ENCODE results near the gene BTBD1.

Gene BTBD1

DNA sequence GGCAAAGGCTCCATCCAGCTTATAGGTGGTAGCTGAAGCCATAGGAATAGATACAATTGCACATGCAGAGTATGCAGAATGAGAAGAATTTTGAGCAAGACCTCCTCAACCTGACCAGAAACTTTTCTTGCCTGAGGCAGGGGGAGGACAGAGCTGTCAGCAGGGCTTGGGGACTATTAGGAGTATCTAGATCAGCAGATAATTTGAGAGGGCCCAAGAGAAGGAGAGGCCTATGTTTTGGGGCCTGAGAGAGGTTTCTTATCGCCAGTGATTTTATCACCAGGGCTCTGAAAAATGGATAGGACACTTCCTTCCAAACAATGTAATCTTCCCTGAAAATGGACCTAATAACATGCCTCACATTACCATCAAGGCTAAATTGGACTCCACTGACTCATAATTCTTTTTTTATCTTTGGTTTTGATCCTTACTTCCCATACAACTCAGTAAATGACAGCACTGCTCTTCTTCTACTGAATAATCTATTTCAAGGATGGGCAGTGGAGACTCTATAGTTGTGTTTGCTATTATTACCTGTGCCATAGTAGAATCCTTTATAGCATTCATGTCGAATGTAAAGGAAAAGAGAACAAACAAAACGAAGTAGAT, 96.9 kb downstream of the BTBD1 start:
- H3K4me3 ChIP-seq (ENCODE audit: low read depth, low read length): no peak overlapping the region
- TF ChIP-seq, protein P1, sequence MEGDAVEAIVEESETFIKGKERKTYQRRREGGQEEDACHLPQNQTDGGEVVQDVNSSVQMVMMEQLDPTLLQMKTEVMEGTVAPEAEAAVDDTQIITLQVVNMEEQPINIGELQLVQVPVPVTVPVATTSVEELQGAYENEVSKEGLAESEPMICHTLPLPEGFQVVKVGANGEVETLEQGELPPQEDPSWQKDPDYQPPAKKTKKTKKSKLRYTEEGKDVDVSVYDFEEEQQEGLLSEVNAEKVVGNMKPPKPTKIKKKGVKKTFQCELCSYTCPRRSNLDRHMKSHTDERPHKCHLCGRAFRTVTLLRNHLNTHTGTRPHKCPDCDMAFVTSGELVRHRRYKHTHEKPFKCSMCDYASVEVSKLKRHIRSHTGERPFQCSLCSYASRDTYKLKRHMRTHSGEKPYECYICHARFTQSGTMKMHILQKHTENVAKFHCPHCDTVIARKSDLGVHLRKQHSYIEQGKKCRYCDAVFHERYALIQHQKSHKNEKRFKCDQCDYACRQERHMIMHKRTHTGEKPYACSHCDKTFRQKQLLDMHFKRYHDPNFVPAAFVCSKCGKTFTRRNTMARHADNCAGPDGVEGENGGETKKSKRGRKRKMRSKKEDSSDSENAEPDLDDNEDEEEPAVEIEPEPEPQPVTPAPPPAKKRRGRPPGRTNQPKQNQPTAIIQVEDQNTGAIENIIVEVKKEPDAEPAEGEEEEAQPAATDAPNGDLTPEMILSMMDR (IDR thresholded peaks at IDR 0.05; ENCODE audit: insufficient read depth, low read length, missing control alignments): no peak
- DNase-seq (ENCODE audit: low read depth, low spot score): no peak
- ChIA-PET POLR2A (no interaction called here), CTCF (no interaction called here)

DNA sequence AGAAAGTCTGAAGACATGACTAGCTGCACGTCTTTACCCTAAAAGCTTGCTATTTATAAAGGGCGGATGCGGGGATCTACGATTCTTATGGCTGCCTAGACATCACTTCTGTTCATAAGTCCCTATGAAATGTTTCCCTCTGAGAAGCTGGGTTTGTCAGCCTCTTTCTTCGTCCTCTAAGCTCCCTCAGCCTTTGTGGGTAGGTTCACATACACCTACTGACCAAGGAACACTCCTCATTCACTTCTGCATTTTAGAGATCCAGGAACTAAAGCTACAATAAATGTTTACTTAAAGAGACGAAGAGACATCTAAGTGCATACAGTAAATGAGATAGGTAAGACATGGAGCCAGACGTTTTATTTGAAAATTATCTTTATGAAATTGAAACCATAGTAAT, 97.7 kb downstream of the BTBD1 start:
- TF ChIP-seq, protein P1 (IDR thresholded peaks at IDR 0.05; ENCODE audit: insufficient read depth, low read length, missing control alignments): no peak
- no peak for DNase-seq (ENCODE audit: low read depth, low spot score)
- ChIA-PET CTCF (interaction anchor here (1.0 kb wide), 1 partner anchor 41 kb away, joined by 3 read pairs; no protein-coding TSS in a partner anchor), POLR2A (no interaction called here)
- H3K4me3 ChIP-seq (ENCODE audit: low read depth, low read length): no peak overlapping the region

DNA sequence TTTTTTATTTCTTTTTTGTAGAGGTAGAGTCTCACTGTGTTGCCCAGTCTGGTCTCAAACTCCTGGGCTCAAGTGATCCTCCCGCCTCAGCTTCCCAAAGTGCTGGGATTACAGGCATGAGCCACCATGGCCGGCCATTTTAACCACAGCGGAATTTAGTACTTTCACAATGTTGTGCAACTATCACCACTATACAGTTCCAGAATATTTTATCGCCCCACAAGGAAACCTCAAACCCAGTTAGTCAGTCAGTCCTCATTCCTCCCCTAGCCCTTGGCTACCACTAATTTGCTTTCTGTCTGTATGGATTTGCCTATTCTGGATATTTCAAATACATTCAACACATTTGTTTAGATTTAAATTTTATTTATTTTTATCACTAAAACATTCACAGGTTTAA, 99.0 kb downstream of the BTBD1 start:
- CTCF ChIA-PET: no interaction called here
- TF ChIP-seq, protein P1 (IDR thresholded peaks at IDR 0.05; ENCODE audit: insufficient read depth, low read length, missing control alignments): no peak
- POLR2A ChIA-PET: no interaction called here
- DNase-seq (ENCODE audit: low read depth, low spot score): peak; percentile 17
- H3K4me3 ChIP-seq (ENCODE audit: low read depth, low read length): no peak overlapping the region

DNA sequence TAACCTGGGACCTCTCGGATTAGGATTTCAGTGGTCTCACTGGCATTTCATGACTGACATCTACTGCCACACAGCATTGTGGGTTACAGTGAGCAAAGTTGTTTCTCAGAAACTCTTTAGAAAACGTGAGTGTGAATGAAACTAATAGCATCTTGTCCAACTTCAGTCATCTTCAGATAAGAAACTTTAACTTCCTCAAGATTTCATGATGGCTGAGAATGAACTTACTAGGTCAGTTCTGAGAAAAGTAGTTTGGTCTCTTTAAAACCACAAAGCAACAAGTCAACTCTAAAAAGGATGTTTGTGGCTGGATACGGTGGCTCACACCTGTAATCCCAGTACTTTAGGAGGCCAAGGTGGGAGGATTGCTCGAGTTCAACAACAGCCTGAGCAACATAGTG, 100.4 kb downstream of the BTBD1 start:
- CTCF ChIA-PET: no interaction called here
- POLR2A ChIA-PET: no interaction called here
- TF ChIP-seq, protein P1 (IDR thresholded peaks at IDR 0.05; ENCODE audit: insufficient read depth, low read length, missing control alignments): no peak

More for the DNA sequence above, 100.4 kb downstream of the BTBD1 start:
- no peak for DNase-seq (ENCODE audit: low read depth, low spot score)
- no peak overlapping the region for H3K4me3 ChIP-seq (ENCODE audit: low read depth, low read length)

Measured in AG04449 (cell line).